GM23338 (cell line): ENCODE data around the gene TCP10L. TPM values are rescaled to one million over a fixed set of nuclear protein-coding genes. Genes with fewer than 3 reads are reported as not detected.

Experiments used
- ATAC-seq: fragments of 200-7000 bp; cut with Tn5 transposase; 3 replicates; pipeline ENCODE4 v1.9.1; 2020
- DNase-seq: peaks from one replicate; pipeline ENCODE4 v3.0.0-alpha.2; 2015; ENCODE audit warnings: low spot score
- H2AFZ ChIP-seq: fragments of 200-600 bp; sonication (generic); 2 replicates; pipeline ENCODE4 v1.8.0; 2016; ENCODE audit warnings: antibody characterized with exemption, mild to moderate bottlenecking, moderate library complexity
- H3F3A ChIP-seq: fragments of 200-600 bp; sonication (generic); replicated peaks from 2 replicates; pipeline ENCODE4 v1.8.0; 2017; ENCODE audit warnings: antibody characterized with exemption, mixed run types, low read depth
- H3K27ac ChIP-seq: fragments of 200-600 bp; sonication (generic); 2 replicates; pipeline ENCODE4 v1.6.1; 2016; ENCODE audit warnings: low read depth
- H3K27me3 ChIP-seq: fragments of 200-600 bp; sonication (generic); 2 replicates; pipeline ENCODE4 v1.8.0; 2016; ENCODE audit warnings: mild to moderate bottlenecking, mixed run types, moderate library complexity; ENCODE audit not compliant: insufficient read depth
- H3K36me3 ChIP-seq: fragments of 200-600 bp; sonication (generic); 2 replicates; pipeline ENCODE4 v1.8.0; 2016; ENCODE audit warnings: mild to moderate bottlenecking; ENCODE audit not compliant: insufficient read depth
- H3K4me1 ChIP-seq: fragments of 200-600 bp; sonication (generic); 2 replicates; pipeline ENCODE4 v1.8.0; 2016; ENCODE audit warnings: mild to moderate bottlenecking, moderate library complexity; ENCODE audit not compliant: insufficient read depth
- H3K4me2 ChIP-seq: fragments of 200-600 bp; sonication (generic); 2 replicates; pipeline ENCODE4 v1.7.1; 2017; ENCODE audit warnings: mixed run types
- H3K4me3 ChIP-seq: fragments of 200-600 bp; sonication (generic); 2 replicates; pipeline ENCODE4 v1.6.1; 2016; ENCODE audit warnings: mixed run types
- H3K79me2 ChIP-seq: fragments of 200-600 bp; sonication (generic); replicated peaks from 2 replicates; pipeline ENCODE4 v1.8.0; 2017; ENCODE audit warnings: mild to moderate bottlenecking; ENCODE audit not compliant: insufficient read depth
- H3K9me2 ChIP-seq: fragments of 200-600 bp; sonication (generic); 2 replicates; pipeline ENCODE4 v1.8.0; 2017; ENCODE audit not compliant: insufficient read depth
- H4K20me1 ChIP-seq: fragments of 200-600 bp; sonication (generic); replicated peaks from 2 replicates; pipeline ENCODE4 v1.8.0; 2017; ENCODE audit warnings: mild to moderate bottlenecking; ENCODE audit not compliant: insufficient read depth
- H3K27ac Mint-ChIP-seq: 2 replicates; pipeline ENCODE4 v1.8.0; 2020; ENCODE audit warnings: inconsistent platforms, mild to moderate bottlenecking, moderate library complexity, mixed read lengths
- H3K27me3 Mint-ChIP-seq: 3 replicates; pipeline ENCODE4 v1.8.0; 2022; ENCODE audit warnings: low read depth, mild to moderate bottlenecking, moderate library complexity, mixed read lengths, inconsistent platforms; ENCODE audit not compliant: insufficient read depth, poor library complexity
- H3K36me3 Mint-ChIP-seq: 3 replicates; pipeline ENCODE4 v1.8.0; 2021; ENCODE audit warnings: low read depth, mild to moderate bottlenecking, inconsistent platforms, moderate library complexity, mixed read lengths
- H3K4me1 Mint-ChIP-seq: 3 replicates; pipeline ENCODE4 v1.8.0; 2020; ENCODE audit warnings: mild to moderate bottlenecking, inconsistent platforms, mixed read lengths
- H3K4me3 Mint-ChIP-seq: 3 replicates; pipeline ENCODE4 v1.8.0; 2021; ENCODE audit warnings: moderate library complexity, mild to moderate bottlenecking, inconsistent platforms, mixed read lengths
- H3K9me3 Mint-ChIP-seq: 3 replicates; pipeline ENCODE4 v1.8.0; 2020; ENCODE audit warnings: moderate library complexity, mild to moderate bottlenecking, inconsistent platforms, mixed read lengths
- CREB1 ChIP-seq: fragments of 250-450 bp; sonication (Bioruptor Pico); IDR thresholded peaks from 2 replicates; pipeline ENCODE4 v1.5.0; 2020; ENCODE audit warnings: low read depth, mild to moderate bottlenecking, moderate library complexity
- CTCF ChIP-seq, 2 experiments: fragments of 200-600 bp in 1 of 2; sonication (generic) in 1 of 2; conservative IDR thresholded peaks; 2 replicates each; pipeline versions ENCODE4 v1.5.1 to v1.6.1; 2016 to 2017; ENCODE audit warnings: antibody characterized with exemption in 2 of 2, low read depth in 2 of 2, mild to moderate bottlenecking in 2 of 2, moderate library complexity in 1 of 2
- EZH2 ChIP-seq: fragments of 200-600 bp; sonication (generic); IDR thresholded peaks from one replicate; pipeline ENCODE4 v1.8.0; 2017; ENCODE audit warnings: antibody characterized with exemption, mild to moderate bottlenecking, low read depth; ENCODE audit not compliant: unreplicated experiment
- EZH2phosphoT487 ChIP-seq: fragments of 200-600 bp; sonication (generic); IDR thresholded peaks from one replicate; pipeline ENCODE4 v1.8.1; 2018; ENCODE audit warnings: antibody characterized with exemption; ENCODE audit not compliant: unreplicated experiment
- JUNB ChIP-seq: IDR thresholded peaks from one replicate; pipeline ENCODE4 v1.6.1; 2016; ENCODE audit warnings: antibody characterized with exemption; ENCODE audit not compliant: unreplicated experiment
- NANOG ChIP-seq: IDR thresholded peaks from 2 replicates; pipeline ENCODE4 v1.6.1; 2016; ENCODE audit warnings: antibody characterized with exemption, borderline replicate concordance
- POLR2AphosphoS5 ChIP-seq: IDR thresholded peaks from 2 replicates; pipeline ENCODE4 v1.6.1; 2016; ENCODE audit warnings: antibody characterized with exemption, low read depth
- STAT1 ChIP-seq: IDR thresholded peaks from one replicate; pipeline ENCODE4 v1.6.1; 2016; ENCODE audit warnings: antibody characterized with exemption; ENCODE audit not compliant: unreplicated experiment
- ZNF114 ChIP-seq: fragments of 250-450 bp; sonication (Bioruptor Pico); IDR thresholded peaks from 2 replicates; pipeline ENCODE4 v1.5.0; 2020; ENCODE audit warnings: mild to moderate bottlenecking, moderate library complexity
- ZNF331 ChIP-seq: fragments of 250-450 bp; sonication (Bioruptor Pico); IDR thresholded peaks from 2 replicates; pipeline ENCODE4 v1.5.0; 2020; ENCODE audit warnings: low read depth, mild to moderate bottlenecking, moderate library complexity
- polyA plus RNA-seq: library from polyadenylated mRNA; unstranded; fragments of >200 nt; fragmentation: Nextera tagmentation; extraction: Ambion mirVana; gene quantifications from 2 replicates; pipeline ENCODE4 v1.2.1, GENCODE V29; 2016
- total RNA-seq: library from RNA; depleted of rRNA; stranded (reverse); fragments of >200 nt; shearing (Covaris generic); gene quantifications from 2 replicates; pipeline ENCODE4 v1.2.3, GENCODE V29; 2014
- TF ChIP-seq, protein P1 (sequence below): IDR thresholded peaks from one replicate; pipeline ENCODE4 v1.6.1; 2018; ENCODE audit warnings: antibody characterized with exemption; ENCODE audit not compliant: unreplicated experiment
- TF ChIP-seq, protein P2 (sequence below): IDR thresholded peaks from 2 replicates; pipeline ENCODE4 v1.6.1; 2016; ENCODE audit warnings: antibody characterized with exemption
- TF ChIP-seq, protein P3 (sequence below): fragments of 250-450 bp; sonication (Bioruptor Pico); IDR thresholded peaks from 2 replicates; pipeline ENCODE4 v1.5.0; 2020; ENCODE audit warnings: mild to moderate bottlenecking, moderate library complexity

The TCP10L gene
- total and polyA plus RNA-seq, 2 experiments from 2014 or later, result 0.10 to 0.65 TPM

GRCh38 chr21:32572574-32573420 is 12.5 kb downstream of the TCP10L start:
- H3K27ac Mint-ChIP-seq, result no peak overlapping the region
- peaks cover 4% of the 10 kb centered on the region; the same call in 2 of the 3 replicates for H3K9me3 Mint-ChIP-seq
- Histone ChIP-seq H3K9me2 (no peaks in the 10 kb centered on the region), H3K4me2 (no peak overlapping the region), H3F3A (no peaks in the 10 kb centered on the region), H3K27ac (no peak overlapping the region), H3K4me3 (no peak overlapping the region), H3K27me3 (no peaks in the 10 kb centered on the region), H3K4me1 (peaks cover 14% of the 10 kb centered on the region), H2AFZ (0 out of 2 replicates have a peak overlapping the region, but pooled peaks have one; percentile 14), H3K36me3 (no peaks in the 10 kb centered on the region), H4K20me1 (no peaks in the 10 kb centered on the region), H3K79me2 (no peaks in the 10 kb centered on the region)
- no peak for ATAC-seq
- peaks cover 23% of the 10 kb centered on the region for H3K4me1 Mint-ChIP-seq
- peaks cover 9% of the 10 kb centered on the region for H3K27me3 Mint-ChIP-seq
- no peak for DNase-seq
- H3K4me3 Mint-ChIP-seq, result no peak overlapping the region
- H3K36me3 Mint-ChIP-seq, result peaks cover 4% of the 10 kb centered on the region; the same call in 2 of the 3 replicates
- TF ChIP-seq CREB1 (CRISPR knock-in tag) (no peak), ZNF331 (no peak), EZH2 (no peak), ZNF114 (no peak), CTCF (conservative IDR thresholded peaks at IDR 0.05; ENCODE audit: low read depth in 2 of 2) (no peak), EZH2phosphoT487 (no peak), NANOG (no peak), JUNB (no peak), STAT1 (no peak), POLR2AphosphoS5 (no peak)
- TF ChIP-seq, protein P1, sequence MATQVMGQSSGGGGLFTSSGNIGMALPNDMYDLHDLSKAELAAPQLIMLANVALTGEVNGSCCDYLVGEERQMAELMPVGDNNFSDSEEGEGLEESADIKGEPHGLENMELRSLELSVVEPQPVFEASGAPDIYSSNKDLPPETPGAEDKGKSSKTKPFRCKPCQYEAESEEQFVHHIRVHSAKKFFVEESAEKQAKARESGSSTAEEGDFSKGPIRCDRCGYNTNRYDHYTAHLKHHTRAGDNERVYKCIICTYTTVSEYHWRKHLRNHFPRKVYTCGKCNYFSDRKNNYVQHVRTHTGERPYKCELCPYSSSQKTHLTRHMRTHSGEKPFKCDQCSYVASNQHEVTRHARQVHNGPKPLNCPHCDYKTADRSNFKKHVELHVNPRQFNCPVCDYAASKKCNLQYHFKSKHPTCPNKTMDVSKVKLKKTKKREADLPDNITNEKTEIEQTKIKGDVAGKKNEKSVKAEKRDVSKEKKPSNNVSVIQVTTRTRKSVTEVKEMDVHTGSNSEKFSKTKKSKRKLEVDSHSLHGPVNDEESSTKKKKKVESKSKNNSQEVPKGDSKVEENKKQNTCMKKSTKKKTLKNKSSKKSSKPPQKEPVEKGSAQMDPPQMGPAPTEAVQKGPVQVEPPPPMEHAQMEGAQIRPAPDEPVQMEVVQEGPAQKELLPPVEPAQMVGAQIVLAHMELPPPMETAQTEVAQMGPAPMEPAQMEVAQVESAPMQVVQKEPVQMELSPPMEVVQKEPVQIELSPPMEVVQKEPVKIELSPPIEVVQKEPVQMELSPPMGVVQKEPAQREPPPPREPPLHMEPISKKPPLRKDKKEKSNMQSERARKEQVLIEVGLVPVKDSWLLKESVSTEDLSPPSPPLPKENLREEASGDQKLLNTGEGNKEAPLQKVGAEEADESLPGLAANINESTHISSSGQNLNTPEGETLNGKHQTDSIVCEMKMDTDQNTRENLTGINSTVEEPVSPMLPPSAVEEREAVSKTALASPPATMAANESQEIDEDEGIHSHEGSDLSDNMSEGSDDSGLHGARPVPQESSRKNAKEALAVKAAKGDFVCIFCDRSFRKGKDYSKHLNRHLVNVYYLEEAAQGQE, result no peak
- TF ChIP-seq, protein P2, sequence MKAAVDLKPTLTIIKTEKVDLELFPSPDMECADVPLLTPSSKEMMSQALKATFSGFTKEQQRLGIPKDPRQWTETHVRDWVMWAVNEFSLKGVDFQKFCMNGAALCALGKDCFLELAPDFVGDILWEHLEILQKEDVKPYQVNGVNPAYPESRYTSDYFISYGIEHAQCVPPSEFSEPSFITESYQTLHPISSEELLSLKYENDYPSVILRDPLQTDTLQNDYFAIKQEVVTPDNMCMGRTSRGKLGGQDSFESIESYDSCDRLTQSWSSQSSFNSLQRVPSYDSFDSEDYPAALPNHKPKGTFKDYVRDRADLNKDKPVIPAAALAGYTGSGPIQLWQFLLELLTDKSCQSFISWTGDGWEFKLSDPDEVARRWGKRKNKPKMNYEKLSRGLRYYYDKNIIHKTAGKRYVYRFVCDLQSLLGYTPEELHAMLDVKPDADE, result no peak
- TF ChIP-seq, protein P3, sequence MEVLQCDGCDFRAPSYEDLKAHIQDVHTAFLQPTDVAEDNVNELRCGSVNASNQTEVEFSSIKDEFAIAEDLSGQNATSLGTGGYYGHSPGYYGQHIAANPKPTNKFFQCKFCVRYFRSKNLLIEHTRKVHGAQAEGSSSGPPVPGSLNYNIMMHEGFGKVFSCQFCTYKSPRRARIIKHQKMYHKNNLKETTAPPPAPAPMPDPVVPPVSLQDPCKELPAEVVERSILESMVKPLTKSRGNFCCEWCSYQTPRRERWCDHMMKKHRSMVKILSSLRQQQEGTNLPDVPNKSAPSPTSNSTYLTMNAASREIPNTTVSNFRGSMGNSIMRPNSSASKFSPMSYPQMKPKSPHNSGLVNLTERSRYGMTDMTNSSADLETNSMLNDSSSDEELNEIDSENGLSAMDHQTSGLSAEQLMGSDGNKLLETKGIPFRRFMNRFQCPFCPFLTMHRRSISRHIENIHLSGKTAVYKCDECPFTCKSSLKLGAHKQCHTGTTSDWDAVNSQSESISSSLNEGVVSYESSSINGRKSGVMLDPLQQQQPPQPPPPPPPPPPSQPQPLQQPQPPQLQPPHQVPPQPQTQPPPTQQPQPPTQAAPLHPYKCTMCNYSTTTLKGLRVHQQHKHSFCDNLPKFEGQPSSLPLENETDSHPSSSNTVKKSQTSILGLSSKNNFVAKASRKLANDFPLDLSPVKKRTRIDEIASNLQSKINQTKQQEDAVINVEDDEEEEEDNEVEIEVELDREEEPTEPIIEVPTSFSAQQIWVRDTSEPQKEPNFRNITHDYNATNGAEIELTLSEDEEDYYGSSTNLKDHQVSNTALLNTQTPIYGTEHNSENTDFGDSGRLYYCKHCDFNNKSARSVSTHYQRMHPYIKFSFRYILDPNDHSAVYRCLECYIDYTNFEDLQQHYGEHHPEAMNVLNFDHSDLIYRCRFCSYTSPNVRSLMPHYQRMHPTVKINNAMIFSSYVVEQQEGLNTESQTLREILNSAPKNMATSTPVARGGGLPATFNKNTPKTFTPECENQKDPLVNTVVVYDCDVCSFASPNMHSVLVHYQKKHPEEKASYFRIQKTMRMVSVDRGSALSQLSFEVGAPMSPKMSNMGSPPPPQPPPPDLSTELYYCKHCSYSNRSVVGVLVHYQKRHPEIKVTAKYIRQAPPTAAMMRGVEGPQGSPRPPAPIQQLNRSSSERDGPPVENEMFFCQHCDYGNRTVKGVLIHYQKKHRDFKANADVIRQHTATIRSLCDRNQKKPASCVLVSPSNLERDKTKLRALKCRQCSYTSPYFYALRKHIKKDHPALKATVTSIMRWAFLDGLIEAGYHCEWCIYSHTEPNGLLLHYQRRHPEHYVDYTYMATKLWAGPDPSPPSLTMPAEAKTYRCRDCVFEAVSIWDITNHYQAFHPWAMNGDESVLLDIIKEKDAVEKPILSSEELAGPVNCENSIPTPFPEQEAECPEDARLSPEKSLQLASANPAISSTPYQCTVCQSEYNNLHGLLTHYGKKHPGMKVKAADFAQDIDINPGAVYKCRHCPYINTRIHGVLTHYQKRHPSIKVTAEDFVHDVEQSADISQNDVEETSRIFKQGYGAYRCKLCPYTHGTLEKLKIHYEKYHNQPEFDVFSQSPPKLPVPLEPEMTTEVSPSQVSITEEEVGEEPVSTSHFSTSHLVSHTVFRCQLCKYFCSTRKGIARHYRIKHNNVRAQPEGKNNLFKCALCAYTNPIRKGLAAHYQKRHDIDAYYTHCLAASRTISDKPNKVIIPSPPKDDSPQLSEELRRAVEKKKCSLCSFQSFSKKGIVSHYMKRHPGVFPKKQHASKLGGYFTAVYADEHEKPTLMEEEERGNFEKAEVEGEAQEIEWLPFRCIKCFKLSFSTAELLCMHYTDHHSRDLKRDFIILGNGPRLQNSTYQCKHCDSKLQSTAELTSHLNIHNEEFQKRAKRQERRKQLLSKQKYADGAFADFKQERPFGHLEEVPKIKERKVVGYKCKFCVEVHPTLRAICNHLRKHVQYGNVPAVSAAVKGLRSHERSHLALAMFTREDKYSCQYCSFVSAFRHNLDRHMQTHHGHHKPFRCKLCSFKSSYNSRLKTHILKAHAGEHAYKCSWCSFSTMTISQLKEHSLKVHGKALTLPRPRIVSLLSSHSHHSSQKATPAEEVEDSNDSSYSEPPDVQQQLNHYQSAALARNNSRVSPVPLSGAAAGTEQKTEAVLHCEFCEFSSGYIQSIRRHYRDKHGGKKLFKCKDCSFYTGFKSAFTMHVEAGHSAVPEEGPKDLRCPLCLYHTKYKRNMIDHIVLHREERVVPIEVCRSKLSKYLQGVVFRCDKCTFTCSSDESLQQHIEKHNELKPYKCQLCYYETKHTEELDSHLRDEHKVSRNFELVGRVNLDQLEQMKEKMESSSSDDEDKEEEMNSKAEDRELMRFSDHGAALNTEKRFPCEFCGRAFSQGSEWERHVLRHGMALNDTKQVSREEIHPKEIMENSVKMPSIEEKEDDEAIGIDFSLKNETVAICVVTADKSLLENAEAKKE (CRISPR knock-in tag), result no peak
